Chondrocyte (in vitro differentiated cells): ENCODE data around the gene SLC39A11. TPM values are rescaled to one million over a fixed set of nuclear protein-coding genes. Genes with fewer than 3 reads are reported as not detected.
"Not testable (repeated sequence)": the region's sequence is repeated elsewhere in the genome, so short reads cannot be mapped to it uniquely, and the experiment has no call there.

Experiments
- DNase-seq: peaks from one replicate; pipeline ENCODE4 v3.0.0; 2021; ENCODE audit warnings: mixed read lengths, low spot score
- H3K27ac Mint-ChIP-seq: one replicate; pipeline ENCODE4 v1.8.0; 2021; ENCODE audit warnings: mild to moderate bottlenecking, moderate library complexity, mixed read lengths; ENCODE audit not compliant: unreplicated experiment
- H3K27me3 Mint-ChIP-seq: 2 replicates; pipeline ENCODE4 v1.8.0; 2021; ENCODE audit warnings: low read depth, mixed read lengths
- H3K36me3 Mint-ChIP-seq: 2 replicates; pipeline ENCODE4 v1.8.0; 2021; ENCODE audit warnings: low read depth, mixed read lengths
- H3K4me1 Mint-ChIP-seq: 2 replicates; pipeline ENCODE4 v1.8.0; 2021; ENCODE audit warnings: low read depth, mild to moderate bottlenecking, mixed read lengths
- H3K4me3 Mint-ChIP-seq: one replicate; pipeline ENCODE4 v1.8.0; 2021; ENCODE audit warnings: mild to moderate bottlenecking, moderate library complexity, mixed read lengths; ENCODE audit not compliant: unreplicated experiment
- H3K9me3 Mint-ChIP-seq: 2 replicates; pipeline ENCODE4 v1.8.0; 2021; ENCODE audit warnings: low read depth, mixed read lengths
- total RNA-seq: library from RNA; stranded (reverse); gene quantifications from 3 replicates; pipeline ENCODE4 v1.2.1, GENCODE V29; 2021
- TF ChIP-seq, protein P1 (sequence below): fragments of 200-600 bp; sonication (generic); IDR thresholded peaks from 2 replicates; pipeline ENCODE4 v1.5.0; 2021; ENCODE audit warnings: antibody characterized with exemption, mild to moderate bottlenecking, moderate library complexity

The SLC39A11 gene
- total RNA-seq, 1 donor from 2014 or later = 25.3 TPM

DNA sequence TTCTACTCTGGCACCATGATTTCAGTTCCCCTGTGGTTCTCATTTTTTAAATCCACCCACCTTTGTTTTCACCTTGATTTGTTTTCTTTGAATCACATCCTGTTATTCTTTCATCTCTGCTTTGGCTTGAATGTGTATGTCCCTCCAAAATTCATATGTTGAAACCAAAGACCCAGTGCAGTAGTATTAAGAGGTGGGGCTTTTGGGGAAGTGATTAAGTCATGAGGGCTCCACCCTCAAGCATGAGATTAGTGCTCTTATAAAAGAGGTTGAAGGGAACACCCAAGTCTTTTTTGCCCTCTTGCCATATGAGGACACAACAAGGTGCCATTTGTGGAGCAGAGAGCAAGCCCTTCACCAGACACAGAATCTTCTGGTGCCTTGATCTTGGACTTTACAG, 382.3 kb downstream of the SLC39A11 start:
- no peak overlapping the region for H3K27ac Mint-ChIP-seq
- H3K36me3 Mint-ChIP-seq = peaks cover 10% of the 10 kb centered on the region
- H3K4me1 Mint-ChIP-seq = peaks cover 9% of the 10 kb centered on the region
- H3K27me3 Mint-ChIP-seq = no peaks in the 10 kb centered on the region
- H3K9me3 Mint-ChIP-seq = peaks cover 15% of the 10 kb centered on the region
- no peak for DNase-seq
- H3K4me3 Mint-ChIP-seq = no peak overlapping the region
- TF ChIP-seq, protein P1, sequence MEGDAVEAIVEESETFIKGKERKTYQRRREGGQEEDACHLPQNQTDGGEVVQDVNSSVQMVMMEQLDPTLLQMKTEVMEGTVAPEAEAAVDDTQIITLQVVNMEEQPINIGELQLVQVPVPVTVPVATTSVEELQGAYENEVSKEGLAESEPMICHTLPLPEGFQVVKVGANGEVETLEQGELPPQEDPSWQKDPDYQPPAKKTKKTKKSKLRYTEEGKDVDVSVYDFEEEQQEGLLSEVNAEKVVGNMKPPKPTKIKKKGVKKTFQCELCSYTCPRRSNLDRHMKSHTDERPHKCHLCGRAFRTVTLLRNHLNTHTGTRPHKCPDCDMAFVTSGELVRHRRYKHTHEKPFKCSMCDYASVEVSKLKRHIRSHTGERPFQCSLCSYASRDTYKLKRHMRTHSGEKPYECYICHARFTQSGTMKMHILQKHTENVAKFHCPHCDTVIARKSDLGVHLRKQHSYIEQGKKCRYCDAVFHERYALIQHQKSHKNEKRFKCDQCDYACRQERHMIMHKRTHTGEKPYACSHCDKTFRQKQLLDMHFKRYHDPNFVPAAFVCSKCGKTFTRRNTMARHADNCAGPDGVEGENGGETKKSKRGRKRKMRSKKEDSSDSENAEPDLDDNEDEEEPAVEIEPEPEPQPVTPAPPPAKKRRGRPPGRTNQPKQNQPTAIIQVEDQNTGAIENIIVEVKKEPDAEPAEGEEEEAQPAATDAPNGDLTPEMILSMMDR = no peak

DNA sequence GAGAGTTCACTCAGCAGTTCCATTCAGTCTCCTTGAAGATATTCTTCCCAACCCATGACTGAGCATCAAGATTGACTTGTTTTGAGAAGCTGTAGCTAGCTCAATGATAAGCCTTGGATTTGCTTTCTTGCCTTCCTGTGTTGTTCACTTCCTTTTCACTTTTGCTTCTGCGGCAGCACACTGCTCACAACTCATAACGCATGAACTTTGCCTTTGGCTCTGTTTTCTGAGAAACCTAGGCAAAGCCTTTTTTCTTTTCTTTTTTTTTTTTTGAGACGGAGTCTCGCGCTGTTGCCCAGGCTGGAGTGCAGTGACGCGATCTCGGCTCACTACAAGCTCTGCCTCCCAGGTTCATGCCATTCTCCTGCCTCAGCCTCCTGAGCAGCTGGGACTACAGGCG, 383.8 kb downstream of the SLC39A11 start:
- not testable (repeated sequence) for H3K27me3 Mint-ChIP-seq, H3K27ac Mint-ChIP-seq, DNase-seq, H3K4me1 Mint-ChIP-seq, H3K4me3 Mint-ChIP-seq, H3K36me3 Mint-ChIP-seq
- H3K9me3 Mint-ChIP-seq = peaks cover 15% of the 10 kb centered on the region

DNA sequence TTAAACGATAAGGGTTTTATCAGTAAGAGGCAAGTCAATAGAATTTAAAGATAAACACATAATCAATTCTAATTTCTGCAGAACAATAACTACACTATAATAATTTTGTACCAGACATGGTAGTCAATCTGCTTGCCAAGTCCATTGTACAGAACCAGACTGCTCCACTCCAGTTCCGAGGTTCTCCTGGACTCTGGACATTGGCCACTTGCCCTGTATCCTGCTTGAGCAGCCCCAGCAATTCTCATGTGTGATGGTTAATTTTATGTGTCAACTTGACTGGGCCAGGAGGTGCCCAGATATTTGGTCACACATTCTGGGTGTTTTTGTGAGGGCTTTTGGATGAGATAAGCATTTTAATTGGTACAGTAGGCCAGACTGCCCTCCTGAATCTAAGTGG, 384.6 kb downstream of the SLC39A11 start:
- no peak for DNase-seq
- H3K36me3 Mint-ChIP-seq = peaks cover 10% of the 10 kb centered on the region
- TF ChIP-seq, protein P1 = no peak

DNA sequence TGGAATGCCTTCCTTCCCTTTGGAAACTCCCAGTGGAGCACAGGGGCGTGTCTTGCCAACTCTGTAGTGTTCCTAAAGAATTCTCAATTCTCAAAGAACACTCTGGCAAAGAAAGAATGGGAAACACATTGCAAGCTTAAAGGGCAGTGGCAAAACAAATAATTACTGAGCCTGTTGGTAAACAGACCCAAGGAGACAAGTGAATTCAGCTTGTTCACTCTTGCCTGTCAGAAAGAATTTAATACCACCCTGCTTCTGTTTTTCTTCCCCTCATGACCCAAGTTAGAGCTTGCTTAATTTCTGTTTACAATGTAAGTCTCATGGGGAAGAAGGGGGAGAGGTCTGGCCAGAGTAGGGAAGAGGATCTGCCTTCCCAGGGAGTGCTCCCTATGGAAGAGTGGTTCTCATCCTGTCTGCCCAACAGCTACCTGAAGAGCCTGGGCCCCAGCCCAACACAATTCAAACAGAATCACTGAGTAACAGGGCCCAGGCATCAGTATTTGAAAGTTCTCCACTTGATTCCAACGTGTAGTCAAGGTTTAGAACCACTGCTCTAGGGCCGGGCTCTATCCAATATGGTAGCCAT, 386.0 kb downstream of the SLC39A11 start:
- Mint-ChIP-seq H3K4me1 (peaks cover 14% of the 10 kb centered on the region), H3K27ac (peak overlapping the region; percentile 37), H3K9me3 (peaks cover 15% of the 10 kb centered on the region), H3K4me3 (no peak overlapping the region), H3K27me3 (no peaks in the 10 kb centered on the region), H3K36me3 (peaks cover 10% of the 10 kb centered on the region)
- TF ChIP-seq, protein P1 = no peak
- no peak for DNase-seq

More for the DNA sequence above, 384.6 kb downstream of the SLC39A11 start:
- peaks cover 9% of the 10 kb centered on the region for H3K4me1 Mint-ChIP-seq
- no peak overlapping the region for H3K4me3 Mint-ChIP-seq
- H3K27me3 Mint-ChIP-seq = no peaks in the 10 kb centered on the region
- H3K9me3 Mint-ChIP-seq = peaks cover 15% of the 10 kb centered on the region
- no peak overlapping the region for H3K27ac Mint-ChIP-seq

DNA sequence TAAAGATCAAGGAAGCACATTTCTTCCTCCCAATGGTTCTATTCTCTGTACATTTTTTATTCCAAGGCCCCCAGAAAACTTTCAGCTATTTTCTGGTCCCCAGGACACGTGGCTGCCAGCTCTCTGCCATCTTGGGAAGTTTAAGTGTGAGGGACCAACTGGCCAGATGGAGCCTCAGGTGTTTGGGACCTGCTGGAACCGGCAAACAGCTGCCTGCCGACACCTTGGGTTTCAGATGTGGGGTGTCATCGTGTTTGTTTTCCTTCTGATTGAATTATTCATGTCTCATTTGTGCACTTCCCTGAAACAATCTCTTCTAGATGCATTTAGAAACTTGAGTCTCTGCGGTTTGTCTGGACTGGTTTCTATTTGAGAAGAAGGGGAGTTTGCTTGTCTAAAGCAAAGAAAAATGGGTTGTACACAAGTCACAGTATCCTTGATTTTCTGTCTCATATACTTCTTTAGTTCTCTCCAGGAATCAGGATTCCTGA, 386.5 kb downstream of the SLC39A11 start:
- peaks cover 8% of the 10 kb centered on the region for H3K36me3 Mint-ChIP-seq
- no peak overlapping the region for H3K4me3 Mint-ChIP-seq
- no peak for DNase-seq
- peaks cover 11% of the 10 kb centered on the region for H3K9me3 Mint-ChIP-seq
- peak overlapping the region; percentile 37 for H3K27ac Mint-ChIP-seq
- TF ChIP-seq, protein P1 = no peak
- H3K4me1 Mint-ChIP-seq = peaks cover 14% of the 10 kb centered on the region
- H3K27me3 Mint-ChIP-seq = no peaks in the 10 kb centered on the region

DNA sequence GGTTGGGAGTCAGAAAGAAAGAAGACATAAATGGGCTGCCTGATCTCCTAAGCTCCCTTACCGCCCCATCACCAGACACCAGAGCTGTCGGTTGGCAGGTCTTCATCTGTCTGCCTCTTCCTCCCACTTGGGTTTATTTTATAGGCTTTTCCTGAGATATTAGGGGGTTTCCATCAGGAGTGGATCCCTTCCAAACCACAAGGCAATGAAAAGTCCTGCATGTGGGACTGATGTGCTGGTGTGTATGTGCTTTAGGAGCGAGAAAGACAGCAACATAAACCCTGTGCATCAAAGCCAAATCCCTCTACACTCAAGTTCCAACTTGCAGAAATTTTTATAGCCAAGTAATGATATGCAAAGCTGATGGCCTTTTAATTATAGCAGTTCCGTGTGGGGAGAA, 389.5 kb downstream of the SLC39A11 start:
- no peaks in the 10 kb centered on the region for H3K27me3 Mint-ChIP-seq
- no peak for DNase-seq
- no peak overlapping the region for H3K27ac Mint-ChIP-seq

More for the DNA sequence above, 389.5 kb downstream of the SLC39A11 start:
- Mint-ChIP-seq H3K4me1 (peaks cover 32% of the 10 kb centered on the region), H3K9me3 (no peaks in the 10 kb centered on the region), H3K36me3 (peaks cover 2% of the 10 kb centered on the region), H3K4me3 (no peak overlapping the region)
- TF ChIP-seq, protein P1 = no peak
